Endodermal cell (in vitro differentiated cells): ENCODE data around the gene GLRX3. TPM values are rescaled to one million over a fixed set of nuclear protein-coding genes. Genes with fewer than 3 reads are reported as not detected.

Experiments
- DNase-seq: peaks from one replicate; pipeline ENCODE4 v3.0.0-alpha.2; 2017
- H3K27ac ChIP-seq: 2 replicates; pipeline ENCODE4 v1.5.1; 2013; ENCODE audit warnings: mild to moderate bottlenecking, low read depth, low read length, moderate library complexity
- H3K27me3 ChIP-seq: 2 replicates; pipeline ENCODE4 v1.6.1; 2013; ENCODE audit warnings: mild to moderate bottlenecking, low read length, moderate library complexity; ENCODE audit not compliant: insufficient read depth, control insufficient read depth, poor library complexity, severe bottlenecking
- H3K36me3 ChIP-seq: 2 replicates; pipeline ENCODE4 v1.7.0; 2013; ENCODE audit warnings: mild to moderate bottlenecking, low read length, moderate library complexity; ENCODE audit not compliant: control insufficient read depth, insufficient read depth
- H3K4me1 ChIP-seq: one replicate; pipeline ENCODE4 v1.7.0; 2013; ENCODE audit warnings: low read length; ENCODE audit not compliant: control insufficient read depth, insufficient read depth
- H3K4me3 ChIP-seq: 2 replicates; pipeline ENCODE4 v1.5.1; 2013; ENCODE audit warnings: mild to moderate bottlenecking, low read length, moderate library complexity
- H3K9ac ChIP-seq: 2 replicates; pipeline ENCODE4 v1.6.1; 2013; ENCODE audit warnings: mild to moderate bottlenecking, low read length, moderate library complexity; ENCODE audit not compliant: poor library complexity, severe bottlenecking; ENCODE audit errors: extremely low read depth
- H3K9me3 ChIP-seq: 2 replicates; pipeline ENCODE4 v1.6.1; 2013; ENCODE audit warnings: mild to moderate bottlenecking, low read length, moderate library complexity; ENCODE audit not compliant: control insufficient read depth
- H3K27ac Mint-ChIP-seq: 2 replicates; pipeline ENCODE4 v1.8.0; 2020; ENCODE audit warnings: mixed read lengths
- H3K27me3 Mint-ChIP-seq: 2 replicates; pipeline ENCODE4 v1.8.0; 2021; ENCODE audit warnings: mild to moderate bottlenecking, mixed read lengths; ENCODE audit not compliant: insufficient read depth
- H3K36me3 Mint-ChIP-seq: 2 replicates; pipeline ENCODE4 v1.8.0; 2020; ENCODE audit warnings: low read depth, mixed read lengths
- H3K4me1 Mint-ChIP-seq: 2 replicates; pipeline ENCODE4 v1.8.0; 2020; ENCODE audit warnings: mixed read lengths
- H3K4me3 Mint-ChIP-seq: 2 replicates; pipeline ENCODE4 v1.8.0; 2020; ENCODE audit warnings: mild to moderate bottlenecking, moderate library complexity, mixed read lengths
- H3K9me3 Mint-ChIP-seq: 2 replicates; pipeline ENCODE4 v1.8.0; 2020; ENCODE audit warnings: mild to moderate bottlenecking, mixed read lengths
- CTCF ChIP-seq: fragments of 200-600 bp; sonication (generic); conservative IDR thresholded peaks from 2 replicates; pipeline ENCODE4 v1.5.0; 2021; ENCODE audit warnings: antibody characterized with exemption, mild to moderate bottlenecking
- WGBS, 2 experiments: methylation state at CpG; one replicate each; pipeline versions ENCODE4 v1.1.5 to v1.1.7; 2013; ENCODE audit warnings: missing lambda C conversion rate in 2 of 2, mixed read lengths in 1 of 2; ENCODE audit not compliant: insufficient coverage in 1 of 2, insufficient read length in 1 of 2; 5-methylcytosine and 5-hydroxymethylcytosine counted together
- total RNA-seq, 2 donors: library from RNA; stranded (reverse); fragmentation: NEBNext Ultra II Directional in 1 of 2; extraction: Animal tissue kit (Norgen Biotek cat#: 25700) in 1 of 2; gene quantifications; 2 replicates in 1 of 2; 3 replicates in 1 of 2; pipeline ENCODE4 v1.2.1, GENCODE V29; 2021

Gene GLRX3
- total RNA-seq, 2 donors from 2014 or later: 119 to 123 TPM

GRCh38 chr10:130161331-130161730 lies 25.1 kb downstream of the GLRX3 start:
- no peak for TF ChIP-seq CTCF
- H3K27ac Mint-ChIP-seq: no peak overlapping the region
- H3K9me3 Mint-ChIP-seq: no peaks in the 10 kb centered on the region
- H3K9me3 ChIP-seq: no peaks in the 10 kb centered on the region
- no peak overlapping the region for H3K4me3 Mint-ChIP-seq
- H3K9ac ChIP-seq: no peak overlapping the region
- 92 to 95% methylated on average over 2 of the region's 2 CpGs for WGBS, 2 experiments
- no peak for DNase-seq
- peaks cover 27% of the 10 kb centered on the region for H3K4me1 Mint-ChIP-seq
- peaks cover 34% of the 10 kb centered on the region for H3K36me3 Mint-ChIP-seq
- H3K27ac ChIP-seq: no peak overlapping the region
- H3K4me3 ChIP-seq: no peak overlapping the region
- H3K27me3 Mint-ChIP-seq: no peaks in the 10 kb centered on the region
- H3K4me1 ChIP-seq: peaks cover 3% of the 10 kb centered on the region
- H3K36me3 ChIP-seq: peaks cover 69% of the 10 kb centered on the region
- no peaks in the 10 kb centered on the region for H3K27me3 ChIP-seq

DNA sequence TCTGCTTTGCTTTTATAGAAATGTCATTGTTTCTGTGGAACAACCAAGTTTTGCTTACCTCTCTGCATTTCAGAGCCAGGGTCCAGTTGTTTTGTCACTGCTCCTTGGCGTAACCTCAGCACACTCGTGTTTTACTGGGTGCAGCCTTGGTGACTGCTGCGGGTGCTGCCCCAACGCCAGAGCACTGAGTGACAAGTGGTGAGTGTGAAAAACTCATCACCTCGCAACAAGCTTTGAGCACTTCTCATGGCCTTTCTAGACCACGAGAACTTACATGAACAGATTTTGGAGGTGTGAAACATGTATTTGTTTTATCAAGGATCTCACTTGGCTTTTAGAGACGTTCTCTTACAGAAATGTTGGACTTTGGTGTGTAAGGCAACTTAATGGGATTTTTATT lies 31.0 kb downstream of the GLRX3 start:
- H3K36me3 Mint-ChIP-seq: peaks cover 54% of the 10 kb centered on the region
- TF ChIP-seq CTCF: no peak

GRCh38 chr10:130167707-130168106 lies 31.5 kb downstream of the GLRX3 start:
- DNase-seq: no peak
- H3K9me3 ChIP-seq: peaks cover 6% of the 10 kb centered on the region
- WGBS, 2 experiments: 91 to 97% methylated on average over 5 to 7 of the region's 7 CpGs
- H3K36me3 ChIP-seq: peaks cover 67% of the 10 kb centered on the region
- H3K27me3 ChIP-seq: no peaks in the 10 kb centered on the region
- no peaks in the 10 kb centered on the region for H3K4me1 ChIP-seq
- no peak for TF ChIP-seq CTCF
- H3K27ac ChIP-seq: no peak overlapping the region
- Mint-ChIP-seq H3K4me3 (no peak overlapping the region), H3K27ac (no peak overlapping the region), H3K27me3 (no peaks in the 10 kb centered on the region), H3K9me3 (no peaks in the 10 kb centered on the region), H3K4me1 (peaks cover 30% of the 10 kb centered on the region), H3K36me3 (peaks cover 53% of the 10 kb centered on the region)
- no peak overlapping the region for H3K4me3 ChIP-seq
- no peak overlapping the region for H3K9ac ChIP-seq

More for the DNA sequence above, 31.0 kb downstream of the GLRX3 start:
- H3K9ac ChIP-seq: no peak overlapping the region
- no peak for DNase-seq
- H3K27me3 ChIP-seq: no peaks in the 10 kb centered on the region
- Mint-ChIP-seq H3K9me3 (no peaks in the 10 kb centered on the region), H3K27me3 (no peaks in the 10 kb centered on the region), H3K4me1 (peaks cover 30% of the 10 kb centered on the region), H3K4me3 (no peak overlapping the region), H3K27ac (no peak overlapping the region)
- H3K36me3 ChIP-seq: peaks cover 69% of the 10 kb centered on the region
- H3K4me3 ChIP-seq: no peak overlapping the region
- WGBS, 2 experiments: 96 to 97% methylated on average over 5 to 7 of the region's 7 CpGs
- H3K4me1 ChIP-seq: no peaks in the 10 kb centered on the region
- no peak overlapping the region for H3K27ac ChIP-seq
- H3K9me3 ChIP-seq: peaks cover 6% of the 10 kb centered on the region
